ENCODE measurements around the gene CXCR5.
"Not testable (repeated sequence)": the region's sequence is repeated elsewhere in the genome, so short reads cannot be mapped to it uniquely, and the experiment has no call there.

CXCR5 gene, protein sequence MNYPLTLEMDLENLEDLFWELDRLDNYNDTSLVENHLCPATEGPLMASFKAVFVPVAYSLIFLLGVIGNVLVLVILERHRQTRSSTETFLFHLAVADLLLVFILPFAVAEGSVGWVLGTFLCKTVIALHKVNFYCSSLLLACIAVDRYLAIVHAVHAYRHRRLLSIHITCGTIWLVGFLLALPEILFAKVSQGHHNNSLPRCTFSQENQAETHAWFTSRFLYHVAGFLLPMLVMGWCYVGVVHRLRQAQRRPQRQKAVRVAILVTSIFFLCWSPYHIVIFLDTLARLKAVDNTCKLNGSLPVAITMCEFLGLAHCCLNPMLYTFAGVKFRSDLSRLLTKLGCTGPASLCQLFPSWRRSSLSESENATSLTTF

DNA sequence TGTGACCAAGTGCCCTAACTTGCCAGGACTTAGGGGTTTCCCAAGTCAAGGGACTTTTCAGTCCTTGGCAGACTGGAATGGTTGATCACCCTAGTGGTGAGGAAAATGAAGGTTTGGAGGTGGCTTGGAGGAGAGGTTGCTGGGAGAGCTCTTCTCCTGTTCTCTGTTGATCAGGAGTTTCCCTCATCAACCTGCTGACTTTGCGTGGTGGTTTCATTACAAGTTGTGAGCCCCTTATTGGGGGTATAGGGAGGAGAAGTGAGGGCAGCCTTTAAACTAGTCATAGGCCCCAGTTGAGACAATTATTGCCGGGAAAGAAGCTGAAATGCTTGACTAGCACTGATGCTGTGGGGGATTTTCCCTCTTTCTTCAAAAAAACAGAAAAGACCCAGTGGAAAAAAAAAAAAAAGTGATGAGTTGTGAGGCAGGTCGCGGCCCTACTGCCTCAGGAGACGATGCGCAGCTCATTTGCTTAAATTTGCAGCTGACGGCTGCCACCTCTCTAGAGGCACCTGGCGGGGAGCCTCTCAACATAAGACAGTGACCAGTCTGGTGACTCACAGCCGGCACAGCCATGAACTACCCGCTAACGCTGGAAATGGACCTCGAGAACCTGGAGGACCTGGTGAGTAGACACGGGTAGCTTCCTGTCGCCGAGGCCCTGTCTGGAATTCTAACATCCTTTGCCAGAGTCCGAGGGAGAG is at the start of gene CXCR5:
CXCR5 (plus strand) TSS at position 525 of the 704 bp plus-strand sequence; CDS start at position 575, 50 bp downstream.
- FAIRE-seq, result no peak

- no peak for FAIRE-seq
Observed at GRCh38 chr11:118834427-118835028, 49.2 kb upstream of the CXCR5 start.

- FAIRE-seq, result no peak
Observed at GRCh38 chr11:118837868-118838267, 45.8 kb upstream of the CXCR5 start.

DNA sequence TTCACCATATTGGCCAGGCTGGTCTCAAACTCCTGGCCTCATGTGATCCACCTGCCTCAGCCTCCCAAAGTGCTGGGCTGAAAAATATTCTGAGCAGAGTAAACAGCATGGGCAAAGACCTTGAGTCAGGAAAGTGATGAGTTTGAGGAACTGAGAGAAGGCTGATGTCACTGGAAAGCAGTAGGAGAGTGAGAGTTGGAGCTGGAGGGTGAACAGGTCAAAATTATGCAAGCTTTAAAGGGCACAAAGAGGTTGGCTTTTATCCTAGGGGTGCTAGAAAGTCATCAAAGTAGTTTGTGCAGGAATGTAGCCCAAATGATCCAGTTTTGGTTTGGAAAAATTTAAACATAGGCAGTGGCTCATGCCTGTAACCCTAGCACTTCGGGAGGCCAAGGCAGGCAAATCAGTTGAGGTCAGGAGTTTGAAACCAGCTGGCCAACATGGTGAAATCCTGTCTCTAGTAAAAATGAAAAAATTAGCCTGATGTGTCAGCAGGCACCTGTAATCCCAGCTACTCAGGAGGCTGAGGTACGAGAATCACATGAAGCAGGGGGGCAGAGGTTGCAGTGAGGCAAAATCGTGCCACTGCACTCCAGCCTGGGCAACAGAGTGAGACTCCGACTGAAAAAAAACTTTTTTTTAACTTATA is 44.7 kb upstream of the CXCR5 start:
- FAIRE-seq, result no peak

DNA sequence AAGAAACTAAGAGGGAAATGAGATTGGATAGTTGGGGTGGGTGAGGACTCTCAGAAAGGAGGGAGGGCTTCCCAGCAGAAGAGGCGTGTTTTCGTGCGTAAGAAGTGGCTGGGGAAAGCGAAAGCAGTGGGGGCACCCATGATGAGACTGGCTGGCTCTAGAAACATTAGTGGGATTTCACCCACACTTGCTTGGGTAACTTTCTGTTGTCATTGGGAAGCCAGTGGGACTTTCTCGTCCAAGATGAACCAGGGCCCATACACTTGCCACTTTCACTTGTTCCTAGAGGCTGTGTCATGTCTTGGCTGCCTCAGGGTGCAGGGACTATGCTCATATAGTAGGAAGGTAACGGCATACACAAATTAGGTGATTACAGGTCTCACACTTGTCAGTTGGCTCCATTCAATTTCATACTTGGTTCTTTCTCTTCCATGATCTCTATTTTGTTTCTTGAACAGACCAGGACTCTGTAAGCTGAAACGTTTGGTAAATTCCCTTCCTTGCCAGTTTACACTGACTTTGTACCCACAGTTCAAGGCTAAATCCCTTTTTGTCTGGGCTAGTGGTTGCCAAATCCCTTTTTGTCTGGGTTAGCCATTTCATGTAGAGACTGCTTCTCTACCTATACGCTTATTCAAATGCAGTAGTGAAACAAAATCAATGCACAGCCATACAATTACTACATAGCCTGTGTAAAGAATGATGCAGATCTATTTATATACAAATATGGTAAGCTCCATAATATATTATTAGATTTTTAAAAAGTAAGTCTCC is 42.0 kb upstream of the CXCR5 start:
- FAIRE-seq, result no peak

GRCh38 chr11:118842369-118842768 is 41.3 kb upstream of the CXCR5 start:
- FAIRE-seq, result no peak

GRCh38 chr11:118842843-118843242 is 40.8 kb upstream of the CXCR5 start:
- FAIRE-seq, result not testable (repeated sequence)

DNA sequence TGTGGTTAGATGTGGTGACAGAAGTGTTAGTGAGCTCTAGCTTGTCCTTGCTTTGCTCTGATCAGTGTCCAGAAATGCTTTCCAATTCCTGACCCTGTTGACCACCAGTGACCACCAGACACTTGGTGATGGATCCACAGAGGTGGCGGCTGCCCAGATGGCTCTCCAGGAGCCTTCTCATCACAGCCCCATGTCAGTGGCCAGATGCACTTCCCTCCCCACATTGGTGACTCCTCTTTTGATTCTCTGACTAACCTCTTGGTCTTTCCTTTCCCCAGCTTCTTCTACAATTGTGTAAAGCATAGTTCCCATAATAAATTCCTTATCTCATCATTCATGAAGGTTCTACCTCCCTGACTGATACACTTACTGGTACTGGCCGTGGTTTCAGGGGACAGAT is 40.1 kb upstream of the CXCR5 start:
- FAIRE-seq, result no peak

GRCh38 chr11:118845369-118845768 is 38.3 kb upstream of the CXCR5 start:
- no peak for FAIRE-seq

GRCh38 chr11:118846181-118846935 is 37.3 kb upstream of the CXCR5 start:
- no peak for FAIRE-seq

DNA sequence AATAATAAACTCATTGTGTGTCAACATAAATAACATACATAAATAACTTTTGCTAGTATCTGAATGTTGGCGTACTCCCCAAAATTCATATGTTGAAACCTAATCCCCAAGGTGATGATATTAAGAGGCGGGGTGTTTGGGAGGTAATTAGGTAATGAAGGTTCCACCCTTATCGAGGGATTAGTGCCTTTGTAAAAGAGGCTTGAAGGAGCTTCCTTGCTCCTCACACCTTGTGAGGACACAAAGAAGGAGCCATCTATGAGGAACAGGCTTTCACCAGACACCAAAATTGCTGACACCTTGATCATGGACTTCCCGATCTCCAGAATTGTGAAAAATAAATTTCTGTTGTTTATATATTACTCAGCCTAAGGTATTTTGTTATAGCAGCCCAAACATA is 33.9 kb upstream of the CXCR5 start:
- FAIRE-seq, result no peak

- FAIRE-seq, result no peak
Observed at GRCh38 chr11:118851970-118852369, 31.7 kb upstream of the CXCR5 start.

DNA sequence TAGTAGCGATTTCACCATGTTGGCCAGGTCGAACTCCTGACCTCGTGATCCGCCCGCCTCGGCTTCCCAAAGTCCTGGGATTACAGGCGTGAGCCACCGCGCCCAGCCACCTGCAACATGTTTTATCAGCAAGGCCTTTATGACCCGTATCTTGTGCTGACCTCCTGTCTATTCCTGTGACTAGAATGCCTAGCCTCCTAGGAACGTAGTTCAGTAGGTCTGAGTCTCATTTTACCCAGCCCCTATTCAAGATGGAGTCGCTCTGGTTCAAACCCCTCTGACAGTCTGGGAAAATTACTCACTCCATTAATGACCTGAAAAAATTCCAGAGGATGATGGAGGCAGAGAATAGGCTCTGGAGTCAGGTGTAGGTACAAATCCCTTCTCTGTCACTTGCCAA is 30.0 kb upstream of the CXCR5 start:
- no peak for FAIRE-seq

- FAIRE-seq, result no peak
Observed at GRCh38 chr11:118856314-118856713, 27.4 kb upstream of the CXCR5 start.

- FAIRE-seq, result no peak
Observed at GRCh38 chr11:118857385-118857784, 26.3 kb upstream of the CXCR5 start.

DNA sequence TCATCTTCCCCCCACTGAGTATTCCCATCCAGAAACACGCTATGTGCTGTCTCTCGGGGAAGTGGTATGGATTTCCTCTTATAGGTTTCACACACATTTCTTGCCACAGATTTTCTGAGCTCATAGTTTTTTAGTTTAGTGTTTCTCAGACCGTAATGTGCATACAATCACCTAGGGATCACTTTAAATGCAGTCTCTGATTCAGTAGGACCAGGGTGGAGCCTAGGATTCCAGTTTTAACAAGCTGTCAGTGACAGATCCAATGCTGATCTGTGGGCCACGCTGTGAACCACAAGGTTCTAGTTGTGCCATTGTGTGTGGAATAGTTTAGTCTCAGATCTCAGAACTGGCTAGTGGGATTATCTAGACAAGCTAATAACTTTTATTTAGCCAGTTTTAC is 23.7 kb upstream of the CXCR5 start:
- no peak for FAIRE-seq

DNA sequence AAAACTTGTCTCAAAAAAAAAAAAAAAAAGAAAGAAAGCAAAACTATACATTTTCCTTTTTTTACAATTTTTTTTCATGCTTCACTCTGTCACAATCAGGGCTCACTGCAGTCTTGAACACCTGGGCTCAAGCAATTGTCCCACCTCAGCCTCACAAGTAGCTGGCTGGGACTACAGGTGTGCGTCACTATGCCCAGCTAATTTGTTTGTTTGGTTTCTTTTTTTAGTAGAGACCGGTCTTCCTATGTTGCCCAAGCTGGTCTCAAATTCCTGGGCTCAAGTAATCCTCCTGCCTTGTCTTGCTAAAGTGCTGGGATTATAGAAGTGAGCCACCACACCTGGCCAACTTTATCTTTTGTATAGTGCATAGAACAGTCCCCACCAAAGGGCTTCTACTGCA is 15.0 kb upstream of the CXCR5 start:
- no peak for FAIRE-seq

DNA sequence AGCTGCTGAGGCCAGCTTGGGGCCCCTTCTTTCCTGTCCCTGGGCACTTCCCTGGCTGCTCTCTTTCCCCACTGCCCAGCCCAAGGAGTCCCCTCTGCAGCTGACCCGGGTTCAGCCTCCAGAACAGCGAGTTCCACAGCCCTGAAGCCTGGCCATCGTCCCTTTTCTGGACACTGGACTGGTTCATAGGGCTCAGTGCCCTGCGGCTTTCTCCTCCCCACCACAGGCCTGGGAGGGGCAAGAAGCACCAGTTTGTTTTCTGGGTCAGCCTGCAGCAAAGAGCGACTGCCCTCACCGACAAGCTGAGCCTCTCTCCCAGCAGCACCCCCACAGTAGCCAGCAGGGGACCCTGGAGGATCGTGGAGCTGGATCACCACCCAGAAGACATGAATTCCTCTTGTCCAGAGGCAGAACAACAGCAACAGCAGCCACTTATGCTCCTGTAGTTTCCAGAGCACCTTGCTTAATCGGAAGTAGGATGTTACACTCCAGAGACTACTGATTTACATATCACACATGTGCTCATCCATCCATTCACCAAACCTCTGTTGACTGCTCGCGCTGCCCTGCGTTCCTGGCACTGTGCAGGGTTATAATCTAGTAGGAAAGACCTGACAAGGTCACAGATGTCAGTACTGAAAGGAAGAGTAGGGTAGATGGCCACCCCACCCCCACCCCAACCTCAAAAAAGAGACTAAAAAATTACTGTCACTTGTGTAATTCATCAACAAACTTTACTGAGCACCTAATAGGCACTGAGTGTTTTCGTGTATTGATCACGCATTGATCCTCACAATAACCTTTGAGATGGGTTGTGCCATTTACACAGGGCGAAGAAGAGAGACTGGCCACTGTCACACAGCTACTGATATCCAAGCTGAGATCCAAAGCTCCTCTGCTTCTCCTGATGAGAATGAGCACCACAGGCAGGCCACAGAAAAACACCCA is 13.0 kb upstream of the CXCR5 start:
- FAIRE-seq, result no peak

DNA sequence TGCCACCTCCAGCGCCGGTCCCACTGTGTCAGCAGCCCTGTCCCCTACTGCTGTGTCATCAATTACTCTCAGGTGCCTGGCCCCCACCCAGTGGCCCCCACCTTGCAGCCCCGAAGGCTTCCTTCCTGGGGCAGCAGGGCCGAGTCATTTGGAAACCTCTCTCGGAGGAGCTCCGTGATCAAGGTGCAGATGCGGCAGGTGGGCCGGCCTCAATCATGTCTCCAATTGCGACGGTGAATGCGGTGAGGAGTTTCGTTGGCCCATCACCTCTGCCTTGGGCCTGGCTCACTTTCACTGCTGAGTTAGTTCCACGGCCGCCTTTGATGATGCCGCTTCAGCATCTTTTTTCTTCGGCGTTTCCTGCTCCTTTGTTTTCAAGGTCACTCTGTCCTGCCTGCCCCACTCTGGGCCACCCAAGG is 11.3 kb upstream of the CXCR5 start:
- FAIRE-seq, result no peak

DNA sequence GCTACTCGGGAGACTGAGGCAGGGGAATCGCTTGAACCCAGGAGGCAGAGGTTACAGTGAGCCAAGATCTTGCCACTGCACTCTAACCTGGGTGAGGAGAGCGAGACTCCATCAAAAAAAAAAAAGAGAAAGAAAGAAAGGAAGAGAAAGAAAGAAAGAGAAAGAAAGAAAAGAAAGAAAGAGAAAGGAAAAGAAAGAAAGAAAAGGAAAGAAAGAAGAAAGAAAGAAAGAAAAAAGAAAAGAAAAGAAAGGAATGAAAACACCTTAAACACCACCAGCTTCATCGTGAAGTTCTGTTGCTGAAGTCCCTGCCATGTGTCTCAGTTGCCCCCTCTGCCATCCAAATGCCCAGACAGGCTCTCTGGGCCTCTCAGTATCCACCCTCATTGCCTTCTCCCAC is 9.9 kb upstream of the CXCR5 start:
- no peak for FAIRE-seq

GRCh38 chr11:118876286-118876685 is 7.4 kb upstream of the CXCR5 start:
- FAIRE-seq, result no peak

Data from TTC549 (cell line).